Endometrial microvascular endothelial cells (primary cell): ENCODE results near the gene TMIE. TPM values are rescaled to one million over a fixed set of nuclear protein-coding genes. Genes with fewer than 3 reads are reported as not detected.
"Not testable (repeated sequence)": the region's sequence is repeated elsewhere in the genome, so short reads cannot be mapped to it uniquely, and the experiment has no call there.

Source experiments
- in situ Hi-C: cut with HindIII; loops from 2 replicates; pipeline ENCODE4 v1.10.0; 2017; ENCODE audit warnings: low sequenced_read_pairs, low pct_unique_long_range_greater_than_20kb; ENCODE audit errors: inconsistent ontology term
- total RNA-seq: library from RNA; depleted of rRNA; stranded (reverse); fragments of >200 nt; gene quantifications from one replicate; pipeline ENCODE4 v1.2.3, GENCODE V29; 2015; ENCODE audit errors: inconsistent ontology term

TMIE gene
- total RNA-seq, 1 donor from 2014 or later, result not detected

DNA sequence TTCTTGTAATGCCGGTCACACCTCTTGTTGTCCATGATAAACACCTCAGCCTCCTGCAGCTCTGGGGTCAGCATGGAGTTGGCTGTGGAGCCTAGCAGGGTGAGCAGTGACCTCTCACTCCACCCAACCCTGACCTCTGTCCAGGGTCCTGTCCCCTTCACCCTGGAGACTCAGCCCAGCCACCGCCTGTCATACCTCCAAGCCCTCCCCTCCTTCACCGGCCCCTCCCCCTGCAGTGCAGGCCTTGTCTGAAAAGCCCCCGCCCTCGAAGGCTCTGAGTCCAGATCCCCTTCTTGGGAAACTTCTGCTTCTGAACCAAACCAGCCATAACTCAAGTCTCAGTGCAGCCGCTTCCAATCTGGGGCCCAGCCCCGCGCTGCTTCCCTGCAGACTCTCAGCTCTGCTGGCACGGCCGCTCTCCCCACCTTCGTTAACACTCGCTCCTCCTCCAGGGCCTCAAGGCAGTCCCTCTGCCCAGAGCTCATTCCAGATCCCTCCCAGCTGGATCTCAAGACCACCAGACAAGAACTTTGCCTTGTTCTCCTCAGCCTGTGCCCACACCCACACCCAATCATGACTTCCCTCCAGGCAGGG lies 41.9 kb downstream of the TMIE start:
- in situ Hi-C loops, result no loop called here

DNA sequence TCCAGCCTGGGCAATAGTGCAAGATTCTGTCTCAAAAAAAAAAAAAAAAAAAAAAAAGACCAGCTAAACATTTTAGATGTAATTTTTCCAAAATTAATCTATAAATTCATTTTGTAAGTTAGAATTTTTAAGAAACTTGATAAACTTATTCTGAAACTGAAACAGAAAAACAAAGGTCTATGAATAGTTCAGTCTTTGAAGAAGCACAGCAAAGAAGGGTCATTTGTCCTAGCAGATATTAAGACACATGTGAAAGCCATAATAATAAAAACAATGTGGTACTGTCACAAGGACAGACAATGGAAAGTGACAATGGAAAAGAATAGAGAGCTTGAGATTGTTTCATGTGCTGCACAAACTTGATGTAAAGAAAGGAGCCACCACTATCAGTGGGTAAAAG lies 45.5 kb downstream of the TMIE start:
- in situ Hi-C loops, result no loop called here

DNA sequence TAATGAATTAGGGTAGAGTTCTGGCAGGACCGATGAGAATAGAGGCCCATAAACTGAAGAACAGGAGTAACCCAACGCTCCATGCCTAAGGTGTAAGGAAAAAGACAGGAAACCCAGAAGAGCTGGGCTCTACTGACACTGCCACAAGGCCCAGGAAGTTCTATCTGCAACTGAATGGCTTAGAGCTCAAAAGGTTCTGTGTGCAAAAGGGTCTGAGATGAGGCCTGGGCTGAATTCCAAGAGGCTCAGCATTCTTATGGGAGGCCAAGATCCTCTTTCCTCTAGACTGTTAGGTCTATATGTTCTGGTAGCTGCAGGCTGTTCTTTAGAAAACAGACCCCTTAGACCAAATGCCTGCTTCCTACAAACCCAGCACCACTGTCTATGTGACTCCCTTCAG lies 47.0 kb downstream of the TMIE start:
- in situ Hi-C loops, result no loop called here

DNA sequence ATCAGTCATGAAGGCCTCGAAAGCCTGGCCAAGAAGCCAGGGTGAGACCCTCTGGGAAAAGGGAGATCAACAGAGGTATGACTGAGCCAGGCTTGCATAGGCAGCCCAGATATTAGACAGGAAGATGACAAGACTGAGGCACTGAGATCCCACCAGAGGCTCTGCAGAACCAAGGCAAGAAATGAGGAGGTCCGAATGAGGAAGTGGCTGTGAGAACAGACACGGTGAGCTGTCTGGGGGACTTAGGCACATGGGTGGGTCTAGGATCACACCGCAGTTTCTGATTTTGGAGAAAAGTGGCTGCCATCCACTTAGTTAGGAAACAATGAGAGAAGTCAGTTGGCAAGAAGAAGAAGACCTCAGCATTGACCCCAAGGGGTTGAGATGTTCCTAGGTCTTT lies 47.9 kb downstream of the TMIE start:
- in situ Hi-C loops, result no loop called here

DNA sequence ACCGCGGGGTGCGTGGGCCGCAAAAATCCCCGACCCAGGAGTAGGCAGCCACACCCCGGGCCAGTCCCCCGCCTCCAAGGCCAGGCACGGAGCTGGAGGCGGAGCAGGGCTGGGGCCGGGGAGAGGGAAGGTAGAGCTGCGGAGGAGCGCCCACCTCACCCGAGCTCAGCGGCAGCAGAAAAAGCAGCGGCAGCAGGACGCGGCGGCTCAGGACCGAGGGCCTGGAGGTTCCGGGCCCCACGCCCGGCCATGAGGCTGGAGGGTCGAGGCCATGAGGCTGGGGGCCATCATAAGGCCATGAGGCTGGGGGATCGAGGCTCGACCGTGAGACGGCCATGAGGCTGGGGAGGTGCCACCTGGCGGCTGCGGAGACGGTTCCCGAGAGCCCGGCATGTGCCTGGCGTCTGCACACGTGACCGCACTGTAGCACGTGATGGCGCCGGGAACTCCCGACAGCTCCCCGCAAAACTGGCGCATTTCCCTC lies 49.4 kb downstream of the TMIE start:
- in situ Hi-C loops, result no loop called here

DNA sequence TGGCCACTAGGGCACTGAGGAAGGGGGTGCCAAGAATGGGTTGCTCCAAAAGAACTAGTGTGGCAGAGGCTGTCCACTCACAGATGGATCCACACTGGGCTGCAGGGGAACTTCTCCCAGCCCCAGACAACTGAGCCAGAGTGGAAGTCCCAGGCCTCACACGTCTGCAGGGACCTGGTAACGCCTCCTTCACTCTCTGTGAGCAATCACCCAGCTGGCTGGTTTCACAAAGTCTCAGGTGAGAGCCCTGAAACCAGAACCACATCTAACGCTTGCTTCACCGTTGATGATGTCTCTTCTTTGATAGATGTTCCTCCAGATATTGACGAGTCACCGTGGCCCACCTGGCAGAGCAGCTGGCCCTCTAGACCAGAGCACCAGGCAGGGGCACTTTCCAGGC lies 51.9 kb downstream of the TMIE start:
- in situ Hi-C loops, result not testable (repeated sequence)

DNA sequence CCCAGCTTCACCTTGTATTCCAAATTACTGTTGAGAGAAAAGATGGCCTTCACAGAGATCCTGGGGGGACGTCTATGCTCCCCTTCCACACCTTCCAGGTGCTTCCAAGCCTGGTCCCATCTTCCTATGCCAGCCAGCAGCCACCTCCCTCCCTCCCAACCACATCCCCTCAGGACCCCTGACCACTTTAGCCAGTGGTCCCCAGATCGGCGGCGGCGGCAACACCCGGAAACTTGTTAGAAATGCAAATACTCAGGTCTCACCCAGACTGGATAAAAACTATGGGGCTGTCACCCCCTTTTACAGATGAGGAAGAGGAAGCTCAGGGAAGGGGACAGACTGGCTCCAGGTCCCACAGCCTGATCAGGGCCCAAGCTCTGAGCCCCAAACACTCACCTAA lies 54.5 kb downstream of the TMIE start:
- in situ Hi-C loops, result no loop called here

DNA sequence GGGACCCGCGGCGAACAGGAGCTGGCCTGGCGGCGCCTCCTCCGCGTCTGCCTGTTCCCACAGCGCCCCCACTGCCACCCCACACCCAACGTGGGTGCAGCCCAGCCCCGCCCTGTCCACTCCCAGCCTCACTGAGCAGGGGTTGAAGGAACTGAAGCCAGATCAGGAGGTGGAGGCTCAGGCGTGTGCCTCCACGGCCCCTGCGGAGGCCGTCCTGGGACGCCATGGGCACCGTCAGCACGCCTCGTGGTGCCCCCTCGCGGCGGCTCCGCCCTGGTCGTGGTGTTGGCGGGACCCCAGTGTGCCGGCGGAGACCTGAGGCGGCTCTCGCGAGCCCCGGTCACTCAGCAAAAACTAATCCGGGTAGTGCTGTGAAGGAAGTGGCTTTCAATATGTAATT lies 55.5 kb downstream of the TMIE start:
- in situ Hi-C loops, result no loop called here

DNA sequence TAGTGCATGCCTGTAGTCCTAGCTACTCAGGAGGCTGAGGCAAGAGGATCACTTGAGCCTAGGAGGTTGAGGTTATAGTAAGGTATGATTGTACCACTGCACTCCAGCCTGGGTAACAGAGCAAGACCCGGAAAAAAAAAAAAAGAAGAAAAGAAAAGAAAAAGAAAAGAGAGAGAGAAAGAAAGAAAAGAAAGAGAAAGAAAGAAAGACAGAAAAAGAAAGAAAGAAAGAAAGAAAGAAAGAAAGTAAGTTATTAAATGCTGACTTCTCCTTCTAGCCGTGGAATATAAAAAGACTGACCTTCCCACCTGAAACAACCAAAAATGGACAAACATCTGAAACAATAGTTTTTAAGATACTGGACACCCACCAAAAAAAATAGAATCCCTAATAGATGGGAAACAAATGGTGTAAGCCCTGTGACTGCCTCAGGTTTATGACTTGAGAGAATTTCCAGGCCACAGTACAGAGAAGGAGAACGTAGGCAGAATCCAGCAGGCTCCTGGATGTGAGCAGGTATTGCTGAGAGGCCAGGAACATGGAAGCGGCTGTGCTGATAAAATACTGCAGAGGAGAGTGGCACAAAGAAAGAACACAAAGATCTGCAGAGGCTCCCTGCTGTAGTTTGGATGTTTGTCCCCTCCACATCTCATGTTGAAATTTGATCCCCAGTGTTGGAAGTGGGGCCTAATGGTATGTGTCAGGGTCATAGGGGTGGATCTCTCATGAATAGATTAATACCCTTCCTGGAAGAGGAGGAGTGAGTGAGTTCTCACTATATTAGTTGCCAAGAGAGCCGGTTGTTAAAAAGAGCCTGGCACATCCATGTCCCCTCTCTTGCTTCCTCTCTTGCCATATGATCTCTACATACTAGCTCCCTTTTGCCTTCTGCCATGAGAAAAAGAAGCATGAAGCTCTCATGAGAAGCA lies 58.3 kb downstream of the TMIE start:
- in situ Hi-C loops, result no loop called here

Other genes with a start within 250 kb of the TMIE start
- gene LTF, start 236.5 kb upstream of the TMIE start, total RNA-seq, result 0.65 TPM
- not detected for gene RTP3, start 203.4 kb upstream of the TMIE start, total RNA-seq
- 0.37 TPM for gene LRRC2, start 135.1 kb upstream of the TMIE start, total RNA-seq
- gene FAM240A, start 88.9 kb upstream of the TMIE start, total RNA-seq, result not detected
- 6.8 TPM for gene ALS2CL, start 7.7 kb upstream of the TMIE start, total RNA-seq
- not detected for gene PRSS50, start 16.5 kb downstream of the TMIE start, total RNA-seq
- gene MYL3, start 162.1 kb downstream of the TMIE start, total RNA-seq, result not detected
- not detected for gene PTH1R, start 176.3 kb downstream of the TMIE start, total RNA-seq